ENCODE measurements around the gene SPATA31D3.
"Not testable (repeated sequence)": the region's sequence is repeated elsewhere in the genome, so short reads cannot be mapped to it uniquely, and the experiment has no call there.

SPATA31D3 gene

GRCh38 chr9:81976351-81976750 is 33.1 kb downstream of the SPATA31D3 start:
- DNase-seq (ENCODE audit: low spot score) (no peak), FAIRE-seq (no peak)

GRCh38 chr9:81979196-81979595 is 35.9 kb downstream of the SPATA31D3 start:
- FAIRE-seq: no peak
- DNase-seq (ENCODE audit: low spot score): no peak

- no peak for DNase-seq (ENCODE audit: low spot score)
- no peak for FAIRE-seq
These were observed 37.3 kb downstream of the SPATA31D3 start for GRCh38 chr9:81980568-81980967.

GRCh38 chr9:81981883-81982282 is 38.6 kb downstream of the SPATA31D3 start:
- FAIRE-seq: no peak
- DNase-seq (ENCODE audit: low spot score): no peak

- no peak for FAIRE-seq
- DNase-seq (ENCODE audit: low spot score): no peak
These were observed 41.6 kb downstream of the SPATA31D3 start for GRCh38 chr9:81984928-81985327.

- FAIRE-seq (no peak), DNase-seq (ENCODE audit: low spot score) (no peak)
These were observed 42.8 kb downstream of the SPATA31D3 start for GRCh38 chr9:81986051-81986450.

- FAIRE-seq; DNase-seq (ENCODE audit: low spot score): not testable (repeated sequence)
These were observed 45.2 kb downstream of the SPATA31D3 start, which contains the start of gene SPATA31D1 for GRCh38 chr9:81988472-81988871. Gene SPATA31D1, plus strand, starts transcription at chr9:81988772. Its CDS starts 47 bp downstream, at chr9:81988819.

- FAIRE-seq: no peak
- no peak for DNase-seq (ENCODE audit: low spot score)
These were observed 46.4 kb downstream of the SPATA31D3 start for GRCh38 chr9:81989700-81990099.

GRCh38 chr9:81993656-81994055 is 50.4 kb downstream of the SPATA31D3 start:
- DNase-seq (ENCODE audit: low spot score): no peak
- FAIRE-seq: no peak

Data from urothelium cell line (cell line).